Neutrophil (primary cell): Measurements from ENCODE around the gene LRP2BP.
A peak's percentile ranks its signal among the peaks of the same experiment; 100 is the strongest.

Experiments
- H3K27ac ChIP-seq: fragments of 200-600 bp; sonication (generic); 2 replicates; pipeline ENCODE4 v1.5.1; 2016; ENCODE audit warnings: mild to moderate bottlenecking, moderate library complexity
- H3K27me3 ChIP-seq: fragments of 200-600 bp; sonication (generic); 2 replicates; pipeline ENCODE4 v1.6.0; 2016; ENCODE audit warnings: mild to moderate bottlenecking
- H3K36me3 ChIP-seq: fragments of 200-600 bp; sonication (generic); 2 replicates; pipeline ENCODE4 v1.5.1; 2017
- H3K4me1 ChIP-seq, 2 experiments: fragments of 200-600 bp in 1 of 2; sonication (generic) in 1 of 2; 1 replicate in 1 of 2; 2 replicates in 1 of 2; pipeline versions ENCODE4 v1.5.1 to v1.6.1; 2013 to 2016; ENCODE audit warnings: low read depth in 1 of 2, low read length in 1 of 2, mild to moderate bottlenecking in 1 of 2, moderate library complexity in 1 of 2; ENCODE audit not compliant: control insufficient read depth in 1 of 2, insufficient read depth in 1 of 2
- H3K4me3 ChIP-seq, 2 experiments: fragments of 200-600 bp in 1 of 2; sonication (generic) in 1 of 2; 1 replicate in 1 of 2; 2 replicates in 1 of 2; pipeline ENCODE4 v1.5.1; 2013 to 2016; ENCODE audit warnings: low read depth in 1 of 2, low read length in 1 of 2, mild to moderate bottlenecking in 1 of 2, moderate library complexity in 1 of 2
- H3K9me3 ChIP-seq: fragments of 200-600 bp; sonication (generic); 2 replicates; pipeline ENCODE4 v1.5.1; 2016
- TF ChIP-seq, protein P1 (sequence below): fragments of 200-600 bp; sonication (generic); IDR thresholded peaks from 2 replicates; pipeline ENCODE4 v1.5.1; 2016; ENCODE audit warnings: antibody characterized with exemption

Gene LRP2BP

GRCh38 chr4:185404031-185404430, 8.3 kb upstream of the LRP2BP start:
- Histone ChIP-seq H3K4me1 (no peaks in the 10 kb centered on the region), H3K36me3 (peaks cover 50% of the 10 kb centered on the region), H3K27me3 (no peaks in the 10 kb centered on the region), H3K9me3 (no peaks in the 10 kb centered on the region), H3K27ac (no peak overlapping the region), H3K4me3 (no peak overlapping the region)
- TF ChIP-seq, protein P1, sequence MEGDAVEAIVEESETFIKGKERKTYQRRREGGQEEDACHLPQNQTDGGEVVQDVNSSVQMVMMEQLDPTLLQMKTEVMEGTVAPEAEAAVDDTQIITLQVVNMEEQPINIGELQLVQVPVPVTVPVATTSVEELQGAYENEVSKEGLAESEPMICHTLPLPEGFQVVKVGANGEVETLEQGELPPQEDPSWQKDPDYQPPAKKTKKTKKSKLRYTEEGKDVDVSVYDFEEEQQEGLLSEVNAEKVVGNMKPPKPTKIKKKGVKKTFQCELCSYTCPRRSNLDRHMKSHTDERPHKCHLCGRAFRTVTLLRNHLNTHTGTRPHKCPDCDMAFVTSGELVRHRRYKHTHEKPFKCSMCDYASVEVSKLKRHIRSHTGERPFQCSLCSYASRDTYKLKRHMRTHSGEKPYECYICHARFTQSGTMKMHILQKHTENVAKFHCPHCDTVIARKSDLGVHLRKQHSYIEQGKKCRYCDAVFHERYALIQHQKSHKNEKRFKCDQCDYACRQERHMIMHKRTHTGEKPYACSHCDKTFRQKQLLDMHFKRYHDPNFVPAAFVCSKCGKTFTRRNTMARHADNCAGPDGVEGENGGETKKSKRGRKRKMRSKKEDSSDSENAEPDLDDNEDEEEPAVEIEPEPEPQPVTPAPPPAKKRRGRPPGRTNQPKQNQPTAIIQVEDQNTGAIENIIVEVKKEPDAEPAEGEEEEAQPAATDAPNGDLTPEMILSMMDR = no peak

- Histone ChIP-seq H3K9me3 (no peaks in the 10 kb centered on the region), H3K4me1 (peaks cover 17 to 19% of the 10 kb centered on the region in 2 experiments), H3K4me3 (no peak overlapping the region), H3K36me3 (peaks cover 44% of the 10 kb centered on the region), H3K27ac (no peak overlapping the region), H3K27me3 (peaks cover 16% of the 10 kb centered on the region)
- TF ChIP-seq, protein P1 = no peak
These were observed 3.7 kb upstream of the LRP2BP start for GRCh38 chr4:185399466-185399865.

DNA sequence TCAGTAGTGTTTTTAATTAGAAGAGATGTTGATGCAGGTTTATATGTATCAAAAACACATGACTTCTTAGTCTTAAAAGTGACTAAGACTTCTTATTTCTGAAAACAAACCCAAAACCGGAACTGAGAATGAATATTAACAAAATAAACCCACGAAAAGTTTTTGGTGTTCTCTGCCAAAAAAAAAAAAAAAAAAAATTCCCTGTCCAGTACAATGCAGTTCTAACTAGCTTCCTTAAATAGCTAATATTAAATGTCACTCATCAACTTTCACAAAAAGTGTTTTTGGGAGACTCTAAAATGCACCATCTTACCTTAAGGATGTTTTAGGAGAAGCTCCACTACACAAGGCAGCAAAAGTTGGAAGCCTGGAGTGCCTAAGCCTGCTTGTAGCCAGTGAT, 2.9 kb upstream of the LRP2BP start:
- peaks cover 24% of the 10 kb centered on the region for H3K27me3 ChIP-seq
- no peak overlapping the region for H3K27ac ChIP-seq
- no peak overlapping the region for H3K4me3 ChIP-seq
- peaks cover 44% of the 10 kb centered on the region for H3K36me3 ChIP-seq
- no peaks in the 10 kb centered on the region for H3K9me3 ChIP-seq
- TF ChIP-seq, protein P1 = no peak
- H3K4me1 ChIP-seq = peaks cover 17 to 19% of the 10 kb centered on the region in 2 experiments

- TF ChIP-seq, protein P1 = no peak
- Histone ChIP-seq H3K4me3 (peak within 1 kb of the TSS; percentile 96 to 99), H3K9me3 (no peaks in the 10 kb centered on the region), H3K4me1 (peaks cover 17 to 19% of the 10 kb centered on the region in 2 experiments), H3K36me3 (peaks cover 29% of the 10 kb centered on the region), H3K27me3 (peaks cover 40% of the 10 kb centered on the region), H3K27ac (peak within 1 kb of the TSS; percentile 94)
These were observed 1.1 kb upstream of the LRP2BP start, which contains the start of gene ANKRD37 for GRCh38 chr4:185396724-185397385. Gene ANKRD37, plus strand, starts transcription at chr4:185396841. Its CDS starts 83 bp downstream, at chr4:185396924.

- TF ChIP-seq, protein P1 = no peak
- Histone ChIP-seq H3K36me3 (peaks cover 23% of the 10 kb centered on the region), H3K4me3 (peak overlapping the region; percentile 96 to 99), H3K27ac (peak overlapping the region; percentile 94), H3K4me1 (peaks cover 17 to 19% of the 10 kb centered on the region in 2 experiments), H3K27me3 (peaks cover 47% of the 10 kb centered on the region), H3K9me3 (no peaks in the 10 kb centered on the region)
These were observed 416 bp upstream of the LRP2BP start for GRCh38 chr4:185395956-185396723.
